GM21717 (cell line): ENCODE data around the gene NECTIN4.
"Not testable (repeated sequence)": the region's sequence is repeated elsewhere in the genome, so short reads cannot be mapped to it uniquely, and the experiment has no call there.

ENCODE experiments used
- ATAC-seq: cut with Tn5 transposase; IDR thresholded peaks from one replicate; pipeline ENCODE4 v1.9.1; 2021; ENCODE audit warnings: mild to moderate bottlenecking, moderate library complexity; ENCODE audit not compliant: unreplicated experiment

Gene NECTIN4

GRCh38 chr1:161031874-161032273 is 57.5 kb downstream of the NECTIN4 start:
- ATAC-seq, result no peak

- ATAC-seq, result not testable (repeated sequence)
These were observed 59.9 kb downstream of the NECTIN4 start for GRCh38 chr1:161029466-161029865.

- ATAC-seq, result not testable (repeated sequence)
These were observed 62.4 kb downstream of the NECTIN4 start for GRCh38 chr1:161026954-161027353.

DNA sequence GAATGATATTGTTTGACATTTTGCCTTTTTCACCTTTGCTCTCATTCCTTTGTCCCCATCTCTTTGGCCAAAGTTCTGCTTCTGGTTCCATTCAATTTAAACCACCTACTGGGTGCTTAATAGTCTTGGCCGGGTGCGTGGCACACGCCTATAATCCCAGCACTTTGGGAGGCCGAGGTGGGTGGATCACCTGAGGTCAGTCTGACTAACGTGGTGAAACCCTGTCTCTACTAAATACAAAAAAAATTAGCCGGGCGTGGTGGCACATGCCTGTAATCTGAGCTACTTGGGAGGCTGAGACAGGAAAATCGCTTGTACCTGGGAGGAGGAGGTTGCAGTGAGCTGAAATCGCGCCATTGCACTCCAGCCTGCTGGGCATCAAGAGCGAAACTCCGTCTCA is 66.9 kb downstream of the NECTIN4 start:
- not testable (repeated sequence) for ATAC-seq

GRCh38 chr1:161021970-161022353 is 67.4 kb downstream of the NECTIN4 start:
- no peak for ATAC-seq

DNA sequence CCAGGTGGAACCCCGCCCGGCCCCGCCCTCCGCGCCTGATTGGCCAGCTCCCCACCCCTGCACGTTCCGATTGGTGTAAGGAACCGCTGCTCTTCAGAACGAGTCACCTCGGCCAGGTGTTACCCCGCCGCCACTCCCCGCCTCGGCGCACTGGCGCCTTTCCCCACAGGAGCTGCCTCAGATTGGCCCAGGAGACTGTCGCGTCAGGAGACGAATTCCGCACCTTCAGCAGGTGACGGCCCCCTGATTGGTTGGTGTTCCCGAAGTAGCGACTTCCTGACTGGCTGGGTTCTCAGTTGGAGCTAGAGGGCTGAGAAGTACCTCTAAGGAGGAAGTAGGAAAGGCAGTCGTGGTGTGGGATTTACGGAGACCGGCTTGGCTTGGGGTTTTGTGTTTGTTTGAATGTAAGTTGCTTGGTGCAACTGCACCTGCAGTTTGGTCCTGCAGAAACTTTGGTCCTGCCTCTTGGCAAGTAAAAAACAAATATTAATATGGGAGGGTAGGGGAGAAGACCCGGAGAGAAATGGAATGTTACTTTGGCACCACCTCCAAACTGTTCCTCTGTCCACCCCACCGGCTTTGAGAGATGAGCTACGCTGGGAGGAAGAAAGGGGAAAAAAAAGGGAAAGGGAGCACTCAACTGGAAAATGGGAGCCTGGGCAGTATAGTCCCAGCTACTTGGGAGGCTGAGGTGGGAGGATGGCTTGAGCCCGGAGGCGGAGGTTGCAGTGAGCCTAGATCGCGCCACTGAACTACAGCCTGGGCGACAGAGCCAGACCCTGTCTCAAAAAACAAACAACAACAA is 68.0 kb downstream of the NECTIN4 start:
- peak; percentile 74 for ATAC-seq
